ENCODE measurements around the gene PSTK. TPM values are rescaled to one million over a fixed set of nuclear protein-coding genes. Genes with fewer than 3 reads are reported as not detected.

Gene PSTK
- total RNA-seq, result 3.6 and 4.4 TPM in 2 replicates

DNA sequence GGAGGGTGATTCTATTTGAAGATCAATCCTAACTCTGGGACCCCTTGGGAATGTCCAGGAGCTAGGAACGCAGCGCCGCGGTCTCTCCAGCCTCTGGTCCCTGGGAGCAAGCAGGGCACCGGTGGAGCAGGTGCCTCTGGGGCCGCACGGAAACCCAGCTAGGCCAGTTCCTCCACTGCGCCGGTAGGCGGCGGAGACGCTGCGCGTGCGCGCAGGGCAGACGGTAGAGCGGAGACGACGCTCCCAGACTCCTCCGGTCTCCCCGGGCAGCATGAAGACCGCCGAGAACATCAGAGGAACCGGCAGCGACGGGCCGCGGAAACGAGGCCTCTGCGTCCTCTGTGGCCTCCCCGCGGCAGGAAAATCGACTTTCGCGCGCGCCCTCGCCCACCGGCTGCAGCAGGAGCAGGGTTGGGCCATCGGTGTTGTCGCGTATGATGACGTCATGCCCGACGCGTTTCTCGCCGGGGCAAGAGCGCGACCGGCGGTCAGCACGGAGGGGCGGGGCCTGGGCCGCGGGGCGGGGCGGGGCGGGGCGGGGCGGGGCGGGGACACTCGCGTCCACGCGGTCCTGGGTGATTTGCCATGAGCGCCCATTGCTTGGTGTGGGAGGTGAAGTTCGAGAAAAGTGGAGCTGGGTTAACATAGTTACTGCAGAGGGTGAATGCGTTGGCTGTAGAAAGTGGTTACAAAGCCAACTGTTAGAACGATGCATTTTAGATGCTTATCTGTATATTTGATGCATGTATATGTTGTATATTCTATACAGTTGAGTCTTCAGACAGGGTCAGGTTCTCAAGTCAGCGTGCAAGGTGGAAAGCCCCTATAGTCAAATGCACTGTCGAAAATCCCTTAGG, at the start of gene PSTK:
Gene PSTK (plus strand): TSS at position 193 of the 857 bp plus-strand sequence. CDS start 79 bp downstream, at position 272.
- H3K4me1 ChIP-seq (ENCODE audit: insufficient read depth, low read length), result peaks cover 8% of the 10 kb centered on the region
- H3K9me3 ChIP-seq (ENCODE audit: low read depth, low read length), result no peaks in the 10 kb centered on the region
- TF ChIP-seq, protein P1, sequence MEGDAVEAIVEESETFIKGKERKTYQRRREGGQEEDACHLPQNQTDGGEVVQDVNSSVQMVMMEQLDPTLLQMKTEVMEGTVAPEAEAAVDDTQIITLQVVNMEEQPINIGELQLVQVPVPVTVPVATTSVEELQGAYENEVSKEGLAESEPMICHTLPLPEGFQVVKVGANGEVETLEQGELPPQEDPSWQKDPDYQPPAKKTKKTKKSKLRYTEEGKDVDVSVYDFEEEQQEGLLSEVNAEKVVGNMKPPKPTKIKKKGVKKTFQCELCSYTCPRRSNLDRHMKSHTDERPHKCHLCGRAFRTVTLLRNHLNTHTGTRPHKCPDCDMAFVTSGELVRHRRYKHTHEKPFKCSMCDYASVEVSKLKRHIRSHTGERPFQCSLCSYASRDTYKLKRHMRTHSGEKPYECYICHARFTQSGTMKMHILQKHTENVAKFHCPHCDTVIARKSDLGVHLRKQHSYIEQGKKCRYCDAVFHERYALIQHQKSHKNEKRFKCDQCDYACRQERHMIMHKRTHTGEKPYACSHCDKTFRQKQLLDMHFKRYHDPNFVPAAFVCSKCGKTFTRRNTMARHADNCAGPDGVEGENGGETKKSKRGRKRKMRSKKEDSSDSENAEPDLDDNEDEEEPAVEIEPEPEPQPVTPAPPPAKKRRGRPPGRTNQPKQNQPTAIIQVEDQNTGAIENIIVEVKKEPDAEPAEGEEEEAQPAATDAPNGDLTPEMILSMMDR (IDR thresholded peaks at IDR 0.05; ENCODE audit: extremely low read depth, low read depth, low read length), result peak; percentile 80
- H4K20me1 ChIP-seq (ENCODE audit: insufficient read depth, low read length), result no peaks in the 10 kb centered on the region
- H3K27me3 ChIP-seq (ENCODE audit: insufficient read depth, low read length), result no peaks in the 10 kb centered on the region
- H3K36me3 ChIP-seq (ENCODE audit: insufficient read depth, low read length), result peaks cover 5% of the 10 kb centered on the region
- H3K79me2 ChIP-seq (ENCODE audit: insufficient read depth, low read length), result peaks cover 4% of the 10 kb centered on the region
- H3K4me3 ChIP-seq (ENCODE audit: insufficient read depth, low read length), result peak within 1 kb of the TSS; percentile 97
- H2AFZ ChIP-seq (ENCODE audit: low read length), result peak within 1 kb of the TSS; percentile 96
- H3K27ac ChIP-seq (ENCODE audit: low read depth, low read length), result peak within 1 kb of the TSS; percentile 88
- DNase-seq (ENCODE audit: insufficient read length, low spot score, missing footprints), result peak; percentile 97
- H3K4me2 ChIP-seq (ENCODE audit: insufficient read depth, low read length), result peak within 1 kb of the TSS; percentile 98

- no peaks in the 10 kb centered on the region for H3K27me3 ChIP-seq (ENCODE audit: insufficient read depth, low read length)
- peaks cover 2% of the 10 kb centered on the region for H3K79me2 ChIP-seq (ENCODE audit: insufficient read depth, low read length)
- TF ChIP-seq, protein P1 (IDR thresholded peaks at IDR 0.05; ENCODE audit: extremely low read depth, low read depth, low read length), result no peak
- H3K36me3 ChIP-seq (ENCODE audit: insufficient read depth, low read length), result no peaks in the 10 kb centered on the region
- no peaks in the 10 kb centered on the region for H4K20me1 ChIP-seq (ENCODE audit: insufficient read depth, low read length)
- no peak overlapping the region for H3K4me2 ChIP-seq (ENCODE audit: insufficient read depth, low read length)
- no peak overlapping the region for H2AFZ ChIP-seq (ENCODE audit: low read length)
- H3K4me1 ChIP-seq (ENCODE audit: insufficient read depth, low read length), result no peaks in the 10 kb centered on the region
- no peaks in the 10 kb centered on the region for H3K9me3 ChIP-seq (ENCODE audit: low read depth, low read length)
- H3K27ac ChIP-seq (ENCODE audit: low read depth, low read length), result no peak overlapping the region
- no peak for DNase-seq (ENCODE audit: insufficient read length, low spot score, missing footprints)
- H3K4me3 ChIP-seq (ENCODE audit: insufficient read depth, low read length), result no peak overlapping the region
Observed at GRCh38 chr10:122931088-122931906, 48.9 kb upstream of the PSTK start.

DNA sequence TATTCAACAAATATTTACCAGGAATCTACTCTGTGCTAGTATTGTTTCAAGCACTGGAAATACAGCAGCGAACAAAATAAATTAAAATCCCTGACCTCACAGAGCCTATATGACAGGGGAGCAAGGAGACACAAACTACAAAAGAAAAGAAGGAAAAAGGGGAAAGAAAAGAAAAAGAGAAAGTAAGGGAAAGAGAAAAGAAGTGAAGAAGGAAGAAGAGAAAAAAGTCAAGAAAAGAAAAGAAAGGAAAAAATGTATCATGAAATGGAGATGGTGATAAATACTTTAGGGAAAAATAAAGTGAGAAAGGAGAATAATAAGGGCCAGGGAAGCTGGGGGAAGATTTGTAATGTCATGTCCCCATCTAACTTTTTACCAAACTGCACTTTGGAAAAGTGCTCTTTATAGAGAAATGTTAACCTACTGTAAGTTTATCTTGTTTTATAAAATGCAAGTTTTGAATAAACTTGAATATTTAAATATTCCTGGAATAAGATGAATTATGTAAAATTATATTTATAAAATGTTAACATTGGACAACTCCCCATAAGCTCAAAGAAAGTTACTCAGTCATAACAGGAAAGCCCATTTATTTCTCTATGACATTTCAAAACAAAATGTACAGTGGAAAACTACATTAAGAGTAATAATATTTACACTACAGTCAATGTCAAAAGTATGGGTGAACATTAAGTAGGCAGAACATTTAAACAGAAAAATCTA, 40.9 kb upstream of the PSTK start:
- Histone ChIP-seq H3K9me3 (ENCODE audit: low read depth, low read length) (no peaks in the 10 kb centered on the region), H4K20me1 (ENCODE audit: insufficient read depth, low read length) (no peaks in the 10 kb centered on the region), H2AFZ (ENCODE audit: low read length) (no peak overlapping the region), H3K27ac (ENCODE audit: low read depth, low read length) (peak overlapping the region; percentile 70), H3K36me3 (ENCODE audit: insufficient read depth, low read length) (peaks cover 14% of the 10 kb centered on the region), H3K27me3 (ENCODE audit: insufficient read depth, low read length) (no peaks in the 10 kb centered on the region), H3K4me2 (ENCODE audit: insufficient read depth, low read length) (peak overlapping the region; percentile 50), H3K4me1 (ENCODE audit: insufficient read depth, low read length) (peaks cover 17% of the 10 kb centered on the region), H3K79me2 (ENCODE audit: insufficient read depth, low read length) (peaks cover 5% of the 10 kb centered on the region), H3K4me3 (ENCODE audit: insufficient read depth, low read length) (no peak overlapping the region)
- TF ChIP-seq, protein P1 (IDR thresholded peaks at IDR 0.05; ENCODE audit: extremely low read depth, low read depth, low read length), result no peak
- no peak for DNase-seq (ENCODE audit: insufficient read length, low spot score, missing footprints)

Data from osteoblast (primary cell).